IPS-NIHi7 (cell line): ENCODE data around the gene VPS4A.

Experiments used
- DNase-seq: peaks from one replicate; pipeline ENCODE4 v3.0.0; 2012; ENCODE audit warnings: mixed read lengths; ENCODE audit errors: extremely low spot score

Gene VPS4A

GRCh38 chr16:69307091-69307490, 4.1 kb upstream of the VPS4A start:
- DNase-seq, result no peak

- no peak for DNase-seq
Observed at GRCh38 chr16:69307856-69308255, 3.3 kb upstream of the VPS4A start.

GRCh38 chr16:69309316-69309715, 1.8 kb upstream of the VPS4A start:
- no peak for DNase-seq

- peak; percentile 63 for DNase-seq
Observed at GRCh38 chr16:69311533-69312387, 610 bp downstream of the VPS4A start.

GRCh38 chr16:69313469-69313868, 2.3 kb downstream of the VPS4A start:
- DNase-seq, result no peak

DNA sequence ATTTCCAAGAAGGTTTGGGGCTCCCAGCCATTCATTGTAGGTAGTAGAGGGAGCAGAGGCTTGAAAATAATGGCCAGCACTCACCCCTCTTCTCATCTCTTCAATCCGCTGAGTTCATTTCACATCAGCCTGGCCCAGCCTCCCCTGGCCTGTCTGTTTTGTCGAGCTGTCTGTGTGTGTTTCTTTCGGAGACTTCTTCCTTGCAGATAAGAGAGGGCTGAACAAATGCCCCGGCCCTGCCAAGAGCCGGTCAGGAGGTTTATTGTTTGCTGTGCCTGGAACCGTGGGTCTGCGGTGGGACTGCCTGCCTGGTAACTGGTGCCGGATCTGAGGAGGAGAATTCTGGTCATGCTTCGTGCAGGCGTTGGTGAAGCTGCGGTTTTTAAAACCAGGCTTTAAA, 3.4 kb downstream of the VPS4A start:
- no peak for DNase-seq

DNA sequence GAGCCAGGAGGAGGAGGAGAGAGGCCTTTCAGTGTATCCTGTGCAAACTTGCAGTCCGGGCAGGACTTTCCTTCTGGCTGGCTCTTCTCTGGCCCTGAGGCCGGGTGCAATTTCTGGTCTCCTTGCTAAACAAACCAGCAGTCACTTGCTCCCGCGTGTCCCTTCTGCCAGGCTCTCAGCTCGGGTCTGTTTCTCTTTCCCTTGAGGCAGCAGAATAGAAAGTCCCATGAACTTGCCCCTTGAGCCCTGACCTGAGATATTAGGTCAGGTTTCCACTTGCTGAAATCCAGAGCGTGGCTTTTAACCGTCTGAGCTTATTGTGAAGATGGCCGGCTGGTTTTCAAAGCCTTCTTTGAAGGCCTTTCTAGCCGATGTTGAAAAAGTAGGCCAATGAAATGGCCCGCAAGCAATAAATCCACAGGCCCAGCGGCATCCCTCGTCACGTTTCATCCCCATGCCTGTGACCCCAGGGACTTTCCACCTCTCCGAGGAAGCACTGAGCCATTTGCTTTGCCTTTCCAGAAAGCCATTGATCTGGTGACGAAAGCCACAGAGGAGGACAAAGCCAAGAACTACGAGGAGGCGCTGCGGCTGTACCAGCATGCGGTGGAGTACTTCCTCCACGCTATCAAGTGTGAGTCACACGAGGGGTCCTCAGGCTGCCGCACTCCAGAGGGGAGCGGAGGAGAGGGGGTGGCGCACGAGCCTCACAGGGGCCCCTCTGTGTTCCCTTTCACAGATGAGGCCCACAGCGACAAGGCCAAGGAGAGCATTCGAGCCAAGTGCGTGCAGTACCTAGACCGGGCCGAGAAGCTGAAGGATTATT, 4.5 kb downstream of the VPS4A start:
- DNase-seq, result no peak

DNA sequence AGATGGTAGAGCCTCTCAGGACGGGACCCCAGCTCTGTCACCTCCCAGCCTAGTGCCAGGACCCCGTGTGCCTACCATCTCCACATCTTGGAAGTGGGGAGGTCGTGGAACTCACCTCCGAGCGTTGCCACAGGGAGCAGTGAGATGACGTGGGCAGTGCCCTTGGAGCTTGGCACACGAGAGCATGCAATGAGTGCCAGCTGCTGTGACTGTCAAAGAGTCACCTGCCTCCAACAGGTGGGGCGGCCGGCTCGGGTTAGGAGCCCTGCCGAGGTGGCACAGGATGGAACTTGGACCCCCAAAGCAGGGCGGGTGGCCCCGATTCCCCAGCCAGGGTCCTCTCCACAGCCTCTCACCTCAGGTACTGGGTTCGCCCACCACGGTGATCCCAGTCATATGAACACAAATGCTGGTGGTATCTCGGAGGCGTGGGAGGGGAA, 5.5 kb downstream of the VPS4A start:
- DNase-seq, result no peak

- DNase-seq, result no peak
Observed at GRCh38 chr16:69318177-69318910, 7.2 kb downstream of the VPS4A start.

DNA sequence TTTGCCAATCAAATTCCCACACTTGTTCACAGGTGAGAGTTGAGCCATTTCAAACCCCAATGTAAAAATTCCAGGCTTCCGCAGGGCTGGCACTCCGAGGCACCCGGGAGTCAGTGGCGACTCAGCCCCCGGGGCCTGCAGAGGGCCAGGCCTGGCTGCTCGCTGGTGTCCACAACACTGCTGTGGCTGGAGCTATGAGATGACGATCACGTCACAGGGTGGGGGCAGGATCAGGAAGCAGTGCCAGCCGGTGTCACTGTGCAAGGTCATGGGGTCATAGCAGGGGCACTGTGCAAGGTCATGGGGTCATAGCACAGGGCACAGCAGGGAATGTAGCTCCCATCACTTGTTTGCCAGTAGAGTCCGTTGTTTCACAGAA, 7.8 kb downstream of the VPS4A start:
- no peak for DNase-seq

- no peak for DNase-seq
Observed at GRCh38 chr16:69319381-69319780, 8.2 kb downstream of the VPS4A start.

GRCh38 chr16:69319826-69320739, 8.9 kb downstream of the VPS4A start:
- DNase-seq, result no peak

DNA sequence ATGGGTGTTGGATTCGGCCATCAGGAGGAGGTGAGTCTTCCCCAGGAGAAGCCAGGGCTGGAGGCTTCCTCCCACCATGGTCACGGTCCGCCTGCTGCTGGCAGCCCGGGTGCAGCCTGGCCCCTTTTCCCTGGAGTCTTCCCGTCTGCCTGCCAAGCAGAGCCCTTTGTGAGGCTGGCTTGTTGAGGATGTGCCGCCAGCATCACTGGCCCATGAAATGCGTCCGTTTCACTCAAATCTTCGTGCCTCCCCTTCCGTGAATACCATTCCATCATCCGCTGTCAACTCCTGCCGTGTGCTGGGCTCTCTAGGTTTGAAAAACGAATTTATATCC, 9.6 kb downstream of the VPS4A start:
- no peak for DNase-seq

GRCh38 chr16:69321080-69321479, 9.9 kb downstream of the VPS4A start:
- DNase-seq, result no peak

- DNase-seq, result no peak
Observed at GRCh38 chr16:69322343-69322742, 11.2 kb downstream of the VPS4A start.

- DNase-seq, result no peak
Observed at GRCh38 chr16:69323415-69323814, 12.3 kb downstream of the VPS4A start.

GRCh38 chr16:69324013-69324531, 12.9 kb downstream of the VPS4A start:
- no peak for DNase-seq

GRCh38 chr16:69324585-69325253, 13.6 kb downstream of the VPS4A start:
- DNase-seq, result no peak

- DNase-seq, result no peak
Observed at GRCh38 chr16:69325784-69326171, 14.6 kb downstream of the VPS4A start.

GRCh38 chr16:69326172-69326873, 15.2 kb downstream of the VPS4A start:
- no peak for DNase-seq
